Adipocyte (in vitro differentiated cells): ENCODE measurements around the gene NR1D1.

Experiments used
- DNase-seq: peaks from one replicate; pipeline ENCODE4 v3.0.0-alpha.2; 2015; ENCODE audit warnings: low read depth
- H3K27me3 ChIP-seq: replicated peaks from 2 replicates; pipeline ENCODE4 v1.7.0; 2013; ENCODE audit warnings: mild to moderate bottlenecking, low read length, moderate library complexity; ENCODE audit not compliant: control insufficient read depth, insufficient read depth
- H3K36me3 ChIP-seq: 2 replicates; pipeline ENCODE4 v1.7.0; 2013; ENCODE audit warnings: low read length, mild to moderate bottlenecking, moderate library complexity; ENCODE audit not compliant: control insufficient read depth, insufficient read depth, severe bottlenecking
- H3K4me1 ChIP-seq: 2 replicates; pipeline ENCODE4 v1.7.0; 2013; ENCODE audit warnings: mild to moderate bottlenecking, low read length, moderate library complexity; ENCODE audit not compliant: control insufficient read depth, insufficient read depth
- H3K4me3 ChIP-seq: 2 replicates; pipeline ENCODE4 v1.7.0; 2013; ENCODE audit warnings: mild to moderate bottlenecking, low read length, moderate library complexity
- H3K9ac ChIP-seq: 2 replicates; pipeline ENCODE4 v1.7.0; 2013; ENCODE audit warnings: mild to moderate bottlenecking, low read length, moderate library complexity
- H3K9me3 ChIP-seq: 2 replicates; pipeline ENCODE4 v1.7.0; 2013; ENCODE audit warnings: mild to moderate bottlenecking, low read length, moderate library complexity; ENCODE audit not compliant: control insufficient read depth

Gene NR1D1

DNA sequence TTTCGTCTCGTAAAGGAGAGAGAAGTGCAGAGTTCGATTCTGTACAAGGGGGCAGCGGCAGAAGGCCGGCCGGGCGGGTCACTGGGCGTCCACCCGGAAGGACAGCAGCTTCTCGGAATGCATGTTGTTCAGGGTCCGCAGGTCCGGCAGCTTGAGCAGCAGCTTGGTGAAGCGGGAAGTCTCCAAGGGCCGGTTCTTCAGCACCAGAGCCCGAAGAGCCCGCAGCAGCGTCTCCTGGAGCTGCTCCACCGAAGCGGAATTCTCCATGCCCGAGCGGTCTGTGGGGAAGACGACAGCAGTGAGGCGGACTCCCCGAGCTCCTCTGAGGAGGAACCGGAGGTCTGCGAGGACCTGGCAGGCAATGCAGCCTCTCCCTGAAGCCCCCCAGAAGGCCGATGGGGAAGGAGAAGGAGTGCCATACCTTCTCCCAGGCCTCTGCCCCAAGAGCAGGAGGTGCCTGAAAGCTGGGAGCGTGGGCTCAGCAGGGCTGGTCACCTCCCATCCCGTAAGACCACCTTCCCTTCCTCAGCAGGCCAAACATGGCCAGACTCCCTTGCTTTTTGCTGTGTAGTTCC lies 7.3 kb downstream of the NR1D1 start:
- H3K9ac ChIP-seq = peak overlapping the region; percentile 65
- no peaks in the 10 kb centered on the region for H3K9me3 ChIP-seq
- H3K36me3 ChIP-seq = peaks cover 67% of the 10 kb centered on the region
- no peak overlapping the region for H3K4me3 ChIP-seq
- DNase-seq = no peak
- H3K27me3 ChIP-seq = no peaks in the 10 kb centered on the region
- H3K4me1 ChIP-seq = peaks cover 35% of the 10 kb centered on the region

- Histone ChIP-seq H3K4me1 (peaks cover 30% of the 10 kb centered on the region), H3K4me3 (no peak overlapping the region), H3K36me3 (peaks cover 72% of the 10 kb centered on the region), H3K9me3 (no peaks in the 10 kb centered on the region), H3K27me3 (no peaks in the 10 kb centered on the region), H3K9ac (peak overlapping the region; percentile 65)
- no peak for DNase-seq
Observed at GRCh38 chr17:40092581-40092980, 7.8 kb downstream of the NR1D1 start.

GRCh38 chr17:40091691-40092397 lies 8.5 kb downstream of the NR1D1 start:
- peaks cover 73% of the 10 kb centered on the region for H3K36me3 ChIP-seq

DNA sequence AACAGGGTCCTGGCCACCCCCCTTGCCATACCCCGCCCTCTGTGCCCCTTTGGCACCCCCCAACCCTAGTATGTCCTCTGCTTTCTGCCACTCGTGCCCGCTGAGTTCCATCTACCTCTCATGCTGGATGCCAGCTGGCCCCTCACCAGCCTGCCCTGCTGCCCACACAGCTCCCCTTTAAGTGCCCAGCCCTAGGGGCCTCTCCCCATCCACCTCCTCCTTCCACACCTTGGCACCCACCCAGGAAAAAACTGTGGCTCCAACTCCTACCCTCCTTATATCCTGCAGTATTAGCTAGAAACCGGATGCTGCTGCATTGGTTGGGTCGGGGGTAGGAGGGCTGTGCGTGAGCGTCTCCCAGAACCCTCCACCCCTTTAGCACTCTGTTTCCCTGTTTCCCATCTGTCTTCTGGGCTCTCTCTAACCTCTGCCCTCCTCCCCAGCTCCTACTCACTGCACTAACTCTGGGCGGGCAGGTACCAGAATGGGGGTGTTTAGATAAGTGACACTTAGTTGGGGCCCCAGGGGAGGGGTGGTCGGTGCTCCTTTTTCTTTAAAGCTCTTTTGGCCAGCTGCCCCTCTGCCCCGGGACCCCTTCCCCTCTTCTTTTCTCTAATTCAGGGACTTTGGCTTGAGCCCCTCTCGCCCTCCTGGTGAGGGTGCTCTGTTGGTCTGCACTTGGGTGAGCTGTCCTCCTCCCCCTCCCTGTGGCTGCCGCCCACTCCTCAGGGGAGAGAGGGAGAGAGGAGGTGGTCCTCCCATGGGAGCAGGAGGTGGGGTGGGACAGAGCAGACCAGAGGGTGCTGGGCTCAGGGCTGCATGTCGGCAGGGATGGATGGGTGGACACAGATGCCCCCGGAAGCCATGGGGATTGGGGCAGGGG lies 9.9 kb downstream of the NR1D1 start:
- Histone ChIP-seq H3K36me3 (peaks cover 74% of the 10 kb centered on the region), H3K9me3 (no peaks in the 10 kb centered on the region), H3K9ac (no peak overlapping the region), H3K27me3 (no peaks in the 10 kb centered on the region), H3K4me3 (no peak overlapping the region), H3K4me1 (peaks cover 17% of the 10 kb centered on the region)
- DNase-seq = no peak

More at GRCh38 chr17:40091691-40092397, 8.5 kb downstream of the NR1D1 start:
- Histone ChIP-seq H3K27me3 (no peaks in the 10 kb centered on the region), H3K4me3 (no peak overlapping the region), H3K9me3 (no peaks in the 10 kb centered on the region), H3K9ac (no peak overlapping the region), H3K4me1 (peaks cover 23% of the 10 kb centered on the region)
- no peak for DNase-seq

GRCh38 chr17:40089077-40089895 lies 11.1 kb downstream of the NR1D1 start:
- peaks cover 17% of the 10 kb centered on the region for H3K4me1 ChIP-seq
- no peak for DNase-seq
- H3K36me3 ChIP-seq = peaks cover 72% of the 10 kb centered on the region
- no peaks in the 10 kb centered on the region for H3K9me3 ChIP-seq
- H3K9ac ChIP-seq = no peak overlapping the region
- H3K27me3 ChIP-seq = no peaks in the 10 kb centered on the region
- H3K4me3 ChIP-seq = no peak overlapping the region

DNA sequence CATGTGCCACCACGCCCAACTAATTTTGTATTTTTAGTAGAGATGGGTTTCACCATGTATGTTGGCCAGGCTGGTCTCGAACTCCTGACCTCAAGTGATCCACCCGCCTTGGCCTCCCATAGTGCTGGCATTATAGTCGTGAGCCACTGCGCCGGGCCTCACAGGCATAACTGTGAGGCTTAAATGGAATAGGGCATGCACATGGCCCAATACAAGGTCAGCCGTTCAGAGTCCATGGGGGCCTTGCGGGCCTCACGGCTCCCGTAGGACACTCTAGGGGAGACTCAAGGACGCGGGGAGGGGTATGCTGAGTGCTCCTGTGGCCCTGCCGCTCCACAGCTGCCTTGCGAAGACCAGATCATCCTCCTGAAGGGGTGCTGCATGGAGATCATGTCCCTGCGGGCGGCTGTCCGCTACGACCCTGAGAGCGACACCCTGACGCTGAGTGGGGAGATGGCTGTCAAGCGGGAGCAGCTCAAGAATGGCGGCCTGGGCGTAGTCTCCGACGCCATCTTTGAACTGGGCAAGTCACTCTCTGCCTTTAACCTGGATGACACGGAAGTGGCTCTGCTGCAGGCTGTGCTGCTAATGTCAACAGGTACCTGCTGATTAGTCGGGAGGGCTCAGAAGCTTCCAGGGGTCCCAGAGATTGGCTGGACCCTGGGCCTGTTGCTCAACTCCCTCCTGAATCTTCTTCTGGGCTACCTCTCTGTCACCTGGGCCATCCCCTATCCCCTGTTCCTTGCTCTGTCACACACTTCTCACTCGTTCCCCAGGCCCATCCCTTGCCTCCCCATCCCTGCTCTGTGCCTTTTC lies 12.3 kb downstream of the NR1D1 start:
- H3K4me1 ChIP-seq = peaks cover 9% of the 10 kb centered on the region
- DNase-seq = no peak
- H3K9ac ChIP-seq = no peak overlapping the region
- H3K9me3 ChIP-seq = no peaks in the 10 kb centered on the region
- peaks cover 72% of the 10 kb centered on the region for H3K36me3 ChIP-seq
- H3K4me3 ChIP-seq = no peak overlapping the region
- H3K27me3 ChIP-seq = no peaks in the 10 kb centered on the region

DNA sequence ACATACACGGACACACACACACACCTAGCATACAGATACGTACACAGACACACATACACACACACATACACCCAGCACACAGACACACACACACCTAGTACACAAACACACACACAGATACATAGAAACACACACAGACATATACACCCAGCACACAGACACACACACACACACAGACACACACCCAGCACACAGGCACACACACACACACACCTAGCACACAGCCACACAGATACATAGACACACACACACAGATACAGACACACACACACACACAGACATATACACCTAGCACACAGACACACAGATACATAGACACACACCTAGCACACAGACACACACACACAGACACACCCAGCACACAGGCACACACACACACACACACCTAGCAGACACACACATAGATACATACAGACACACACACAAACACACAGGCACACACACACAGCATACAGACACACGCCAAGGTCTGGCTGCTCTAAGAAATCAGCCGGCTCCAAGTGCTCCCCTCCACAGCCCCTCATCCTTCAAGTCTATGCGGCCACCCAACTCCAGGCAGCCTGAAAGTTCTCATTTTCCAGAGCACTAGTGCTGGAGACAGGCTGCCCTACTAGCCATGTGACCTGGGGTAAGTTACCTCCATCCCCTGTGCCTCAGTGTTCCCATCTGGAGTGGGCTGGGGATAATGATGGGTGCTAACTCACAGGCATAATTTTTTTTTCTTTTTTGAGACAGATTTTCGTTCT lies 13.2 kb downstream of the NR1D1 start:
- Histone ChIP-seq H3K9me3 (no peaks in the 10 kb centered on the region), H3K27me3 (no peaks in the 10 kb centered on the region), H3K9ac (no peak overlapping the region), H3K36me3 (peaks cover 67% of the 10 kb centered on the region), H3K4me3 (no peak overlapping the region), H3K4me1 (peaks cover 3% of the 10 kb centered on the region)
- no peak for DNase-seq

DNA sequence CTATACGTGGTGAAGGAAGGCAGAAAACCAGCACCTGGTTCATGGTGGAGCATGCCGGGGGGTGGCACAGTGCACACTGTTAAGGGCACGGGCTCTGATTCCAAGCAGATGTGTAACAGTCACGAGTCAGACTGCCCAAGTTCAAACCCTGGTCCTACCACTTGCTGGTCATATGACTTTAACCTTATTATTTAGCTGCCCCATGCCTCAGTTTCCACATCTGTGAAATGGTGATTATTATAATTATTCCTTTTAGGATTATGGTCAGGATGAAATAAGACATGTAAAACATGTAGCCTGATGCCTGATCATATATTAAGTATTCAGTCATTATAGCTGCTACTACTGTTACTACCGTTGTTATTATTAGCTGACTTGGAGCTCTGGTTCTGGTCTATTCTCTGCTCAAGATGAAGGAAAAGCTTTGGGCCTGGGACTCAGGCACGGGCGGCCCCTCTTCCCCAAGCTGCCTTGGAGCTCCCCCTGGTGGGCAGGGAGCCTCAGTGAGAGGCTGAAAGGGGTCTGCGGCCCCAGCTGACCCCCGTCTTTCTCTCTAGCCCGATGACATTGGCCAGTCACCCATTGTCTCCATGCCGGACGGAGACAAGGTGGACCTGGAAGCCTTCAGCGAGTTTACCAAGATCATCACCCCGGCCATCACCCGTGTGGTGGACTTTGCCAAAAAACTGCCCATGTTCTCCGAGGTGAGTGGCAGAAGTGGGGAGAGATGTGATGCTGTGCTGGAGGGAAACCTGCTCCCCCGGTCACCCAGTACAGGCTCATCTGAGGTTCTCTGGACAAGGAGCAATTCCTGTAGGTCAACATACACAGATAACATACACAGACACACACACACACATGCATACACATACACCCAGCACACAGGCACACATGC lies 14.0 kb downstream of the NR1D1 start:
- H3K9ac ChIP-seq = no peak overlapping the region
- DNase-seq = peak; percentile 70
- H3K4me1 ChIP-seq = peaks cover 3% of the 10 kb centered on the region
- peaks cover 67% of the 10 kb centered on the region for H3K36me3 ChIP-seq
- no peak overlapping the region for H3K4me3 ChIP-seq
- H3K27me3 ChIP-seq = no peaks in the 10 kb centered on the region
- H3K9me3 ChIP-seq = no peaks in the 10 kb centered on the region

DNA sequence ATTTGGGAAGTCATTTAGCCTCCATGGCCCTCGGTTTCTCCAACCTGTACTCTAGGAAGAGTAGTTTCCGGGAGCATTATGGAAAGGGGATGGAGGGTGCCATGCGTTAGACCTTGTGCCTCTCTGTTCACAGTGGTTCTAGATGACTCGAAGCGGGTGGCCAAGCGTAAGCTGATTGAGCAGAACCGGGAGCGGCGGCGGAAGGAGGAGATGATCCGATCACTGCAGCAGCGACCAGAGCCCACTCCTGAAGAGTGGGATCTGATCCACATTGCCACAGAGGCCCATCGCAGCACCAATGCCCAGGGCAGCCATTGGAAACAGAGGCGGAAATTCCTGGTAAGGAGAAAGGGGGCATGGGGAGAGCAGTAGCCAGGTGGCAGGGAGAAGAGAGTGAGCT lies 15.9 kb downstream of the NR1D1 start:
- Histone ChIP-seq H3K9me3 (no peaks in the 10 kb centered on the region), H3K27me3 (no peaks in the 10 kb centered on the region), H3K9ac (no peak overlapping the region), H3K4me3 (no peak overlapping the region), H3K36me3 (peaks cover 66% of the 10 kb centered on the region), H3K4me1 (peaks cover 3% of the 10 kb centered on the region)
- no peak for DNase-seq
